Measurements from ENCODE around the gene ST6GALNAC3.
"Not testable (repeated sequence)": the region's sequence is repeated elsewhere in the genome, so short reads cannot be mapped to it uniquely, and the experiment has no call there.

ST6GALNAC3 gene

DNA sequence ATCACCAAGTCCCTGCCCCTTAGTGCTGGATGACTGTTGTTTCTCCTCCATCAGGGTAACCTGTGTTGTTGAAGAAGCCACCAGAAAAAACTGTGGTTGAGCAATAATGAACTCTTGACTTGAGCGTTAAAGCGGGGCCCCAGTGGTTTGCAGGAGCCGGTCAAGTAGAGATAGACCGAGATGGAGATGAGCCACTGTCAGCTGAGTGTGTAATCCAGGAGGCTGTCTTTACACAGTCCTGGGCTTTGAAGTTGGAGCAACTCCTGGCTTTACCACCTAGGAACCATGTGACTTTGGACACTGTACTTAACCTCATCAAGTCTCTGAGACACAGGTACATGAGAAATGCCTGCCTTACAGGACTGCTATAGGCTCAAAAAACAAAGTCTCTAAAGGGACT, 158.1 kb downstream of the ST6GALNAC3 start:
- no peak for DNase-seq (ENCODE audit: low read depth, low spot score)
- TF ChIP-seq, protein P1, sequence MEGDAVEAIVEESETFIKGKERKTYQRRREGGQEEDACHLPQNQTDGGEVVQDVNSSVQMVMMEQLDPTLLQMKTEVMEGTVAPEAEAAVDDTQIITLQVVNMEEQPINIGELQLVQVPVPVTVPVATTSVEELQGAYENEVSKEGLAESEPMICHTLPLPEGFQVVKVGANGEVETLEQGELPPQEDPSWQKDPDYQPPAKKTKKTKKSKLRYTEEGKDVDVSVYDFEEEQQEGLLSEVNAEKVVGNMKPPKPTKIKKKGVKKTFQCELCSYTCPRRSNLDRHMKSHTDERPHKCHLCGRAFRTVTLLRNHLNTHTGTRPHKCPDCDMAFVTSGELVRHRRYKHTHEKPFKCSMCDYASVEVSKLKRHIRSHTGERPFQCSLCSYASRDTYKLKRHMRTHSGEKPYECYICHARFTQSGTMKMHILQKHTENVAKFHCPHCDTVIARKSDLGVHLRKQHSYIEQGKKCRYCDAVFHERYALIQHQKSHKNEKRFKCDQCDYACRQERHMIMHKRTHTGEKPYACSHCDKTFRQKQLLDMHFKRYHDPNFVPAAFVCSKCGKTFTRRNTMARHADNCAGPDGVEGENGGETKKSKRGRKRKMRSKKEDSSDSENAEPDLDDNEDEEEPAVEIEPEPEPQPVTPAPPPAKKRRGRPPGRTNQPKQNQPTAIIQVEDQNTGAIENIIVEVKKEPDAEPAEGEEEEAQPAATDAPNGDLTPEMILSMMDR (IDR thresholded peaks at IDR 0.05; ENCODE audit: insufficient read depth, low read length, missing control alignments): no peak
- no peak overlapping the region for H3K4me3 ChIP-seq (ENCODE audit: low read depth, low read length)
- CTCF ChIA-PET: no interaction called here
- POLR2A ChIA-PET: no interaction called here

DNA sequence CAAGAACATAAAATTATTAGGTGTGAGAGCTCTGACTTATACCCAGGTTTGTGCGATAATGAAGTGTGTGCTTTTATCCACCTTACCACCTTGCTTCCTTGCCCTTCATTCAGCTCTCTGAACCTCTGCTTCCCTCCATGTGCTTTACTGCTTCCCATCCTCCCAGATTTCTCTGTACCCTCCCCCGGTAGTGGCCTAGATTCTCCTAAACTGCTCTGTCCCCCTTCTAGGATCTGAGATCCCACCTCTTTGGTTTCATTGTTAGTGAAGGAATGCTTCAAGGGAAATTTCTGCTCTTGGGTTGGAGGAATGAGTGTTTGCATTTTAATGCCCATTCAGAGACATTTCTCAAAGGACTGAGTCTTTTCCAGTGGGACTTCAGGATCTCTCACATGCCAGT, 159.5 kb downstream of the ST6GALNAC3 start:
- DNase-seq (ENCODE audit: low read depth, low spot score): no peak
- ChIA-PET CTCF (no interaction called here), POLR2A (no interaction called here)
- H3K4me3 ChIP-seq (ENCODE audit: low read depth, low read length): no peak overlapping the region
- TF ChIP-seq, protein P1 (IDR thresholded peaks at IDR 0.05; ENCODE audit: insufficient read depth, low read length, missing control alignments): no peak

DNA sequence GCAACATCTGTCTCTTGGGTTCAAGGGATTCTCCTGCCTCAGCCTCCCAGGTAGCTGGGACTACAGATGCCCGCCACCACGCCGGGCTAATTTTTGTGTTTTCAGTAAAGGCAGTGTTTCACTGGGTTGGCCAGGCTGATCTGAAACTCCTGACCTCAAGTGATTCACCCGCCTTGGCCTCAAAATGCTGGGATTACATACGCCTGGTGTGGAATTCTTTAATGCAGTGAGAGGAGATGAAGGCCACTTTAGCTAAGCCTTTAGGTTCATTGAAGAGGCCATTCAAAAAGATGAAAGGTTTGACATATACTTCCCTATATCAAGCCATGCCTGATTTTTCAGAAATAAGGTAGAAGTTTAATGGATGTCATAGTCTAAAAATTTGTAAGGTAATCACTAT, 162.7 kb downstream of the ST6GALNAC3 start:
- TF ChIP-seq, protein P1 (IDR thresholded peaks at IDR 0.05; ENCODE audit: insufficient read depth, low read length, missing control alignments): no peak
- no peak overlapping the region for H3K4me3 ChIP-seq (ENCODE audit: low read depth, low read length)
- ChIA-PET CTCF (no interaction called here), POLR2A (no interaction called here)
- DNase-seq (ENCODE audit: low read depth, low spot score): no peak

DNA sequence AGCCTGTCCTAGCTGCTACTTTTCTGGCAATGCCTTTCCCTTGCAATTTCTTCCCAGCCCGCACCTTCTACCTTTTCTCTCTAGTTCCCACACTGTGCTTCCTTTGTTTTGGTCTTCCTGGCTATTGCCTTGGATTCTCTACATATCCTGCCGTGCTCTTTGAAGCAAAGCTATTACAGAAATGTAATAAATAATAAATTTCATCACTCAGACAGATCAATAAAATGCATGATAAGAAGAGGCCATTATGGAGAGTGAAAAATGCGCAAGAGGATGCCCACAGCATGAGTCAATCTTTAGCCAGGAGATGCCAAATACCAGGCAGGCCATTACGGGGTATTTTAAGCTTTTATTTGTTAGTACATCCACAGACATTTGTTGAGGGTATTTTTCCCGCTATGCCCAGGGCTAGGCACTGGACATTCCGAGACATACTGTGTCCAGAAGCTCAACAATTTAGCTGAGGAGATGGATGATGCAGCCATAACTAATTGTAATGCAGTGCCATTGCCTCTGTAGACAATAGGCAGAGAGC, 163.6 kb downstream of the ST6GALNAC3 start:
- ChIA-PET CTCF (no interaction called here), POLR2A (no interaction called here)
- no peak overlapping the region for H3K4me3 ChIP-seq (ENCODE audit: low read depth, low read length)
- TF ChIP-seq, protein P1 (IDR thresholded peaks at IDR 0.05; ENCODE audit: insufficient read depth, low read length, missing control alignments): no peak
- peak; percentile 10 for DNase-seq (ENCODE audit: low read depth, low spot score)

DNA sequence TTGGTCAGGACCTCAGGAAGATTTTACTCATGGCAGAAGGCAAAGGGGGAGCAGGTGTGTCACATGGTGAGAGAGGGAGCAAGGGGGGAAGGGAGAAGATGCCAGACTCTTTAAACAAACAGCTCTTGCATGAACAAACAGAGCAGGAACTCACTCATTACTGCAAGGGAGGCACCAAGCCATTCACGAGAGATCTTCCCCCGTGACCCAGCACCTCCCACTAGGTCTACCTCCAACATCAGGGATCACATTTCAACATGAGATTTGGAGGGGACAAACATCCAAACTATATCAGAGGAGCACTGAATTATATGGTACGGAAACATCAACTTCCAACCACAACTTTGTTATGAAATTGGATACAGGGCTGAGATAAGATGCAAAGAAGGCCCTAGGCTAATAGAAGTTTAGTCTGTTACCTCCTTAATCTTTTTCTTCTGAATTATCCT, 164.9 kb downstream of the ST6GALNAC3 start:
- TF ChIP-seq, protein P1 (IDR thresholded peaks at IDR 0.05; ENCODE audit: insufficient read depth, low read length, missing control alignments): no peak

DNA sequence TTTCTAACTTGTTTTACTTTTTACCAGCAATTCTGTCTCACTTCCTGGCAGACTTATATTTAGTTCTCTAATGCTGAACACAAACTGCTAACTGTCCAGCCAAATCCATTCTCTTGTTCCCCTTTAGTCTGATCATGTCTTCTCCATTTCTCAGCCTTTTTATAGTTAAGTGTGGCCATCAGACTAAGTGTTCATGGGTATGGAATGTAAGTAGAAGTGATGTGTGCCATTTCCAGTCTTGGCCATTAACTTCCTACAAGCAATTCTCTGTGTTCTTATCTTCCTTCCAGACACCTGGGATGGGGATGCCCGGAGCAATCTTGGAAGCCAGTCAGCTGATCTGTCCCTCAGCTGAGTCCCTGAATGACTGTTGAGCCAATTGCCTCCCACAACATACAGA, 165.8 kb downstream of the ST6GALNAC3 start:
- POLR2A ChIA-PET: no interaction called here
- TF ChIP-seq, protein P1 (IDR thresholded peaks at IDR 0.05; ENCODE audit: insufficient read depth, low read length, missing control alignments): no peak
- CTCF ChIA-PET: no interaction called here

More for the DNA sequence above, 164.9 kb downstream of the ST6GALNAC3 start:
- H3K4me3 ChIP-seq (ENCODE audit: low read depth, low read length): no peak overlapping the region
- CTCF ChIA-PET: no interaction called here
- DNase-seq (ENCODE audit: low read depth, low spot score): no peak
- POLR2A ChIA-PET: no interaction called here

DNA sequence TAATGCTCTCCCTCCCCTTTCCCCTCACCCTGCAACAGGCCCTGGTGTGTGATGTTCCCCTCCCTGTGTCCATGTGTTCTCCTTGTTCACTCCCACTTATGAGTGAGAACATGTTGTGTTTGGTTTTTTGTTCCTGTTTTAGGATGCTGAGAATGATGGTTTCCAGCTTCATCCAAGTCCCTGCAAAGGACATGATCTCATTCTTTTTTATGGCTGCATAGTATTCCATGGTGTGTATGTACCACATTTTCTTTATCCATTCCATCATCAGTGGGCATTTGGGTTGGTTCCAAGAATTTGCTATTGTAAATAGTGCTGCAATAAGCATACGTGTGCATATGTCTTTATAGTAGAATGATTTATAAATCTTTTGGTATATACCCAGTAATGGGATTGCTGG, 168.0 kb downstream of the ST6GALNAC3 start:
- CTCF ChIA-PET; H3K4me3 ChIP-seq (ENCODE audit: low read depth, low read length); POLR2A ChIA-PET; DNase-seq (ENCODE audit: low read depth, low spot score): not testable (repeated sequence)

More for the DNA sequence above, 165.8 kb downstream of the ST6GALNAC3 start:
- no peak for DNase-seq (ENCODE audit: low read depth, low spot score)
- no peak overlapping the region for H3K4me3 ChIP-seq (ENCODE audit: low read depth, low read length)

Data from AG04449 (cell line).